ENCODE measurements around the gene TMEM81. TPM values are rescaled to one million over a fixed set of nuclear protein-coding genes. Genes with fewer than 3 reads are reported as not detected.
A peak's percentile ranks its signal among the peaks of the same experiment; 100 is the strongest.

TMEM81 gene
- polyA plus RNA-seq, 1 donor (not counting 4 experiments of a cell fraction or from before 2014, with no cell fraction given) = 1.4 TPM

GRCh38 chr1:205067031-205067430 lies 17.2 kb downstream of the TMEM81 start:
- dilution Hi-C loops (cut with MboI; ENCODE audit: extremely low pct_ligation_motif_present, low sequenced_read_pairs) = no loop called here
- FAIRE-seq (no peak), DNase-seq (ENCODE audit: low read depth, low spot score) (no peak)

GRCh38 chr1:205066141-205066818 lies 18.0 kb downstream of the TMEM81 start:
- no peak overlapping the region for H3K27ac ChIP-seq (ENCODE audit: control insufficient read depth, insufficient read depth, low read length)
- no peaks in the 10 kb centered on the region for H4K20me1 ChIP-seq (ENCODE audit: control insufficient read depth, extremely low read depth, insufficient read depth, low read length)
- DNase-seq (ENCODE audit: low read depth, low spot score) (no peak), FAIRE-seq (no peak)
- no peaks in the 10 kb centered on the region for H3K9me3 ChIP-seq (ENCODE audit: control insufficient read depth, low read depth, low read length)
- H3K9me1 ChIP-seq (ENCODE audit: control insufficient read depth, extremely low read depth, insufficient read depth, low read length) = no peaks in the 10 kb centered on the region
- peak in 2 of 3 experiments; percentile 47 to 52 for TF ChIP-seq CTCF (optimal IDR thresholded peaks at IDR 0.05 in 1 of 3, IDR thresholded peaks at IDR 0.05 in 1 of 3, conservative IDR thresholded peaks at IDR 0.05 in 1 of 3; ENCODE audit: extremely low read depth in 1 of 3, insufficient read depth in 2 of 3, low read length in 3 of 3)
- TF ChIP-seq EZH2 (IDR thresholded peaks at IDR 0.05; ENCODE audit: low read length) = no peak
- no peaks in the 10 kb centered on the region for H3K27me3 ChIP-seq (ENCODE audit: control insufficient read depth, extremely low read depth, insufficient read depth, low read length)
- dilution Hi-C loops (cut with MboI; ENCODE audit: extremely low pct_ligation_motif_present, low sequenced_read_pairs) = no loop called here
- H3K36me3 ChIP-seq (ENCODE audit: control insufficient read depth in 2 of 2, extremely low read depth in 1 of 2, insufficient read depth in 2 of 2, low read length in 2 of 2) = no peaks in the 10 kb centered on the region
- H3K4me1 ChIP-seq (ENCODE audit: control insufficient read depth, extremely low read depth, insufficient read depth, low read length) = no peaks in the 10 kb centered on the region
- no peaks in the 10 kb centered on the region for H3K79me2 ChIP-seq (ENCODE audit: control insufficient read depth, insufficient read depth, low read length)
- no peak overlapping the region for H3K4me2 ChIP-seq (ENCODE audit: control insufficient read depth, extremely low read depth, insufficient read depth, low read depth, low read length)
- H3K9ac ChIP-seq (ENCODE audit: control insufficient read depth, extremely low read depth, insufficient read depth, low read length) = no peak overlapping the region
- H2AFZ ChIP-seq (ENCODE audit: control insufficient read depth, low read length) = no peak overlapping the region
- H3K4me3 ChIP-seq (ENCODE audit: control insufficient read depth in 2 of 3, extremely low read depth in 1 of 3, insufficient read depth in 2 of 3, low read depth in 1 of 3, low read length in 3 of 3) = no peak overlapping the region

More at GRCh38 chr1:205067031-205067430, 17.2 kb downstream of the TMEM81 start:
- Histone ChIP-seq H3K27ac (ENCODE audit: control insufficient read depth, insufficient read depth, low read length) (no peak overlapping the region), H3K4me1 (ENCODE audit: control insufficient read depth, extremely low read depth, insufficient read depth, low read length) (no peaks in the 10 kb centered on the region), H3K79me2 (ENCODE audit: control insufficient read depth, insufficient read depth, low read length) (no peaks in the 10 kb centered on the region), H3K9me3 (ENCODE audit: control insufficient read depth, low read depth, low read length) (no peaks in the 10 kb centered on the region), H3K4me3 (ENCODE audit: control insufficient read depth in 2 of 3, extremely low read depth in 1 of 3, insufficient read depth in 2 of 3, low read depth in 1 of 3, low read length in 3 of 3) (no peak overlapping the region), H3K4me2 (ENCODE audit: control insufficient read depth, extremely low read depth, insufficient read depth, low read depth, low read length) (no peak overlapping the region), H2AFZ (ENCODE audit: control insufficient read depth, low read length) (no peak overlapping the region), H3K9me1 (ENCODE audit: control insufficient read depth, extremely low read depth, insufficient read depth, low read length) (no peaks in the 10 kb centered on the region), H3K9ac (ENCODE audit: control insufficient read depth, extremely low read depth, insufficient read depth, low read length) (no peak overlapping the region), H4K20me1 (ENCODE audit: control insufficient read depth, extremely low read depth, insufficient read depth, low read length) (no peaks in the 10 kb centered on the region), H3K27me3 (ENCODE audit: control insufficient read depth, extremely low read depth, insufficient read depth, low read length) (no peaks in the 10 kb centered on the region), H3K36me3 (ENCODE audit: control insufficient read depth in 2 of 2, extremely low read depth in 1 of 2, insufficient read depth in 2 of 2, low read length in 2 of 2) (no peaks in the 10 kb centered on the region)
- TF ChIP-seq EZH2 (IDR thresholded peaks at IDR 0.05; ENCODE audit: low read length) (no peak), CTCF (optimal IDR thresholded peaks at IDR 0.05 in 1 of 3, IDR thresholded peaks at IDR 0.05 in 1 of 3, conservative IDR thresholded peaks at IDR 0.05 in 1 of 3; ENCODE audit: extremely low read depth in 1 of 3, insufficient read depth in 2 of 3, low read length in 3 of 3) (no peak)

Data from keratinocyte (primary cell).